ENCODE data around the gene MCF2L2. TPM values are rescaled to one million over a fixed set of nuclear protein-coding genes. Genes with fewer than 3 reads are reported as not detected.

Gene MCF2L2
- total RNA-seq, 1 donor from 2014 or later: 2.7 TPM

- no peaks in the 10 kb centered on the region for H3K4me1 Mint-ChIP-seq (ENCODE audit: unreplicated experiment)
- TF ChIP-seq CTCF (conservative IDR thresholded peaks at IDR 0.05): no peak
- no peak overlapping the region for H3K4me3 Mint-ChIP-seq
- H3K9me3 Mint-ChIP-seq: no peaks in the 10 kb centered on the region
- peaks cover 4% of the 10 kb centered on the region for H3K27me3 Mint-ChIP-seq
- H3K36me3 Mint-ChIP-seq: no peaks in the 10 kb centered on the region
- no peak for DNase-seq (ENCODE audit: extremely low spot score, unreplicated experiment)
- no peak overlapping the region for H3K27ac Mint-ChIP-seq
These were observed 58.0 kb downstream of the MCF2L2 start for GRCh38 chr3:183370391-183370790.

- TF ChIP-seq CTCF (conservative IDR thresholded peaks at IDR 0.05): no peak
- no peaks in the 10 kb centered on the region for H3K36me3 Mint-ChIP-seq
- DNase-seq (ENCODE audit: extremely low spot score, unreplicated experiment): no peak
- no peaks in the 10 kb centered on the region for H3K9me3 Mint-ChIP-seq
- H3K4me3 Mint-ChIP-seq: no peak overlapping the region
- no peaks in the 10 kb centered on the region for H3K4me1 Mint-ChIP-seq (ENCODE audit: unreplicated experiment)
- H3K27me3 Mint-ChIP-seq: peaks cover 4% of the 10 kb centered on the region
- no peak overlapping the region for H3K27ac Mint-ChIP-seq
These were observed 58.8 kb downstream of the MCF2L2 start for GRCh38 chr3:183369627-183370026.

DNA sequence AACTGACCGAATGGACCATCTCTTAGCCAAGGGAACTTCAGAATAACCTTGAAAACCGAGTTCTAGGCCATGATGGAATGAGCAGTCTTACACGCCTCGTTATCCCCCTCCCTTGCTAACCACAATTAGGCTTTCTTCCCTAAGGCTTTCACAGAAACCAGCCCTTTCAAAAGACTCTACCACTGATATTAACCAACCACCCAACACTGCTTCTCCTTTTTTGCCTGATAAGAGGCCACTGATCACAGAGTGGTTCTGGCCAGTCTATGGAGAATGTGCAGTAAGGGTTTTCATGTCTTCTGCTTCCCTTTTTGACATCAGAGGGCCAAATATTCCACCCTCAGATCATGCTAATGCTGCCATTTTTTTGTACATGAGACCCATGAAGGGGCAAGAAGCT, 59.3 kb downstream of the MCF2L2 start:
- no peak for DNase-seq (ENCODE audit: extremely low spot score, unreplicated experiment)
- H3K27me3 Mint-ChIP-seq: peaks cover 4% of the 10 kb centered on the region
- no peak overlapping the region for H3K27ac Mint-ChIP-seq
- TF ChIP-seq CTCF (conservative IDR thresholded peaks at IDR 0.05): no peak
- H3K4me1 Mint-ChIP-seq (ENCODE audit: unreplicated experiment): no peaks in the 10 kb centered on the region
- H3K9me3 Mint-ChIP-seq: no peaks in the 10 kb centered on the region
- no peaks in the 10 kb centered on the region for H3K36me3 Mint-ChIP-seq
- no peak overlapping the region for H3K4me3 Mint-ChIP-seq

GRCh38 chr3:183360971-183361624, 67.3 kb downstream of the MCF2L2 start:
- Mint-ChIP-seq H3K4me3 (no peak overlapping the region), H3K4me1 (ENCODE audit: unreplicated experiment) (no peaks in the 10 kb centered on the region), H3K27me3 (no peaks in the 10 kb centered on the region), H3K36me3 (no peaks in the 10 kb centered on the region), H3K27ac (no peak overlapping the region), H3K9me3 (no peaks in the 10 kb centered on the region)
- no peak for TF ChIP-seq CTCF (conservative IDR thresholded peaks at IDR 0.05)
- no peak for DNase-seq (ENCODE audit: extremely low spot score, unreplicated experiment)

DNA sequence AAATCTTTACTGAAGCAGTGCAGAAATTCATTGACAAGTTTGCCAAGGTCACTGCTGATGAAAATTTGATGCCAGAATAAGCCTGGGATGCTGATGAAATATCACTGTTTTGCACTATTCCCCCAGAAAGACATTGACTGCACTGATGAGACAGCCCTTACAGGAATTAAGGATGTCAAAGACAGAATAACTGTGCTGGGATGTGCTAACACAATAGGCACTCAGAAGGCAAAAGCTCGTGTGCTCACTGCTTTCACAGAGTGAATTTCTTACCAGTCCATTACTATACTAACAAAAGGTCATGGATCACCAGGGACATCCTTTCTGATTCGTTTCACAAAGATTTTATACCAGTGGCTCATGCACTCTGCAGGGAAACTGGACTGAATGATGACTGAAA, 69.4 kb downstream of the MCF2L2 start:
- no peak overlapping the region for H3K4me3 Mint-ChIP-seq

More for the DNA sequence above, 69.4 kb downstream of the MCF2L2 start:
- Mint-ChIP-seq H3K4me1 (ENCODE audit: unreplicated experiment) (no peaks in the 10 kb centered on the region), H3K27ac (no peak overlapping the region), H3K9me3 (no peaks in the 10 kb centered on the region), H3K36me3 (no peaks in the 10 kb centered on the region), H3K27me3 (no peaks in the 10 kb centered on the region)
- no peak for TF ChIP-seq CTCF (conservative IDR thresholded peaks at IDR 0.05)
- no peak for DNase-seq (ENCODE audit: extremely low spot score, unreplicated experiment)

Data from type B pancreatic cell (in vitro differentiated cells).